IPS-18a (cell line): ENCODE measurements around the gene SNCAIP.

Experiments used
- H3K27ac ChIP-seq: one replicate; pipeline ENCODE4 v1.5.1; 2013; ENCODE audit warnings: low read length
- H3K27me3 ChIP-seq: one replicate; pipeline ENCODE4 v1.6.1; 2013; ENCODE audit warnings: mild to moderate bottlenecking, low read length; ENCODE audit not compliant: control insufficient read depth, insufficient read depth
- H3K36me3 ChIP-seq: one replicate; pipeline ENCODE4 v1.6.1; 2013; ENCODE audit warnings: low read depth, low read length; ENCODE audit not compliant: control insufficient read depth
- H3K4me1 ChIP-seq: one replicate; pipeline ENCODE4 v1.6.1; 2013; ENCODE audit warnings: low read depth, low read length; ENCODE audit not compliant: control insufficient read depth
- H3K4me3 ChIP-seq: one replicate; pipeline ENCODE4 v1.5.1; 2013; ENCODE audit warnings: low read length
- H3K9ac ChIP-seq: one replicate; pipeline ENCODE4 v1.6.1; 2013; ENCODE audit warnings: mild to moderate bottlenecking, low read length, moderate library complexity
- H3K9me3 ChIP-seq: one replicate; pipeline ENCODE4 v1.6.1; 2013; ENCODE audit warnings: low read depth, low read length; ENCODE audit not compliant: control insufficient read depth

The SNCAIP gene

DNA sequence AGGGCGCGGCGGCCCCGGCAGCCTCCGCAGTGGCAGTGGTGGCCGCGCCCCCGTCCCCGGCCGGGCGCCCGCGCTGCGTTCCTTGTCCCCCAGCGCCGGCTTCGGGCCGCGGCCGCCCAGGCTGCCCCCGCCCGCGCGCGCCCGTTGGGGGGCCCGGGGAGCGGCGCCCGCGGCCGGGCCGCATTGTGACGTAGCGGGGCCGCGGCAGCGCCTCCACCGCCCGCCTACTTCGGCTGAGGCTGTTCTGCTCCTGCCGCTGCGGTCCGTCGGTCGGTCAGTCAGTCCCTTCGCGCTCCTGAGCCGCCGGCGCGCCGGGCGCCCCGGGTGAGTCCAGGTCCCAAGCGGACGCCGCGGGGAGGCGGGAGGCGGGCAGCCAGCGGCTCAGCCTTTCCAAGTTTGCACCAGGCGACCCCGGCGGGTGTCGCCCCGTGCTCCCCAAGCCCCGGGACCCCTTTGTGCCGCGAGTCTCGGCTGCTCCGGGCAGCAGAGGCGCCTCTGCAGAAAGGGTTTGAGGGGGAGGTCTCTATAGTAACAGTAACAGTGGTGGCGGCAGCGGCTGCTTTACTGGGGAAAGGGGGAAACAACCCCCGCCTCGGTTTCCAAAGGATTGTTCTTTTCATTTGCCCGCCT is at the start of gene SNCAIP:
TSS of gene SNCAIP (plus strand) at position 277 of the 630 bp plus-strand sequence. CDS start 78,898 bp downstream, outside the sequence.
- peaks cover 46% of the 10 kb centered on the region for H3K27me3 ChIP-seq

DNA sequence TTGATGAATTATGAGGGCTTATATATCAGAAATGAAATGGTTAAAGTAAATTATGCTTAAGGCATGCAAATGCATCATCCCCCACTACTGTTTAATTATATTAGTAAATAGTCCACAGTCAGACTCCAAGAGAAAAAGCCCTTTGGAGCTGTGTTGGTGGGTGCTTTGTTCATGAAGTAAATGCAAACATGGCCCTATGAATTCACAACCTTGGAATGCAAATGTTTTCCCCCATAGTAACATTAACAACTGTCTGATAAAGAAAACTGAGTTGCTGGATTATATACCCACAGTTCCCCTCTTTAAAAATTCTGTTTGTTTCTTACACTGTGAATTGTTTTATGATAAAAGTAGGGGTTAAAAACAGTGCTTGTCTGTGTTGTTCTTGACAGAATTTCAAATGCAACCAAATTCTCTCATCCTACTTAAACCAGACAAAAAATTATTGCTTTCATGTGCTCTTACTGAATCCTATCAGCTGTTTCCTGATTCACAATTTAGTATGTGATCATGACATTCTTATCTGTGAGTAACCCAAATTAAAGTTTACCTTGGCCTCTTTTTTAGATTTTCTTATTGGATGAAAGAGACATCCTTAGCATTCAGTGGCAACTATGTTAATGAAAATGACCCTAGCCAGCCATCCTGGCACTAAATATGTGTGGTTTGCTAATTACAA is 48.5 kb upstream of the SNCAIP start:
- Histone ChIP-seq H3K4me1 (peaks cover 3% of the 10 kb centered on the region), H3K27ac (no peak overlapping the region), H3K27me3 (no peaks in the 10 kb centered on the region), H3K36me3 (no peaks in the 10 kb centered on the region), H3K9ac (no peak overlapping the region), H3K9me3 (no peaks in the 10 kb centered on the region), H3K4me3 (no peak overlapping the region)

More for the DNA sequence above, at the start of gene SNCAIP:
- H3K27ac ChIP-seq, result no peak within 1 kb of the TSS
- H3K4me3 ChIP-seq, result peak within 1 kb of the TSS; percentile 67
- H3K4me1 ChIP-seq, result peaks cover 8% of the 10 kb centered on the region
- H3K36me3 ChIP-seq, result no peaks in the 10 kb centered on the region
- no peaks in the 10 kb centered on the region for H3K9me3 ChIP-seq
- H3K9ac ChIP-seq, result peak within 1 kb of the TSS; percentile 46

- Histone ChIP-seq H3K9ac (no peak overlapping the region), H3K4me3 (no peak overlapping the region), H3K36me3 (no peaks in the 10 kb centered on the region), H3K27me3 (no peaks in the 10 kb centered on the region), H3K27ac (no peak overlapping the region), H3K9me3 (no peaks in the 10 kb centered on the region), H3K4me1 (peaks cover 3% of the 10 kb centered on the region)
These were observed 47.4 kb upstream of the SNCAIP start for GRCh38 chr5:122264610-122265009.

DNA sequence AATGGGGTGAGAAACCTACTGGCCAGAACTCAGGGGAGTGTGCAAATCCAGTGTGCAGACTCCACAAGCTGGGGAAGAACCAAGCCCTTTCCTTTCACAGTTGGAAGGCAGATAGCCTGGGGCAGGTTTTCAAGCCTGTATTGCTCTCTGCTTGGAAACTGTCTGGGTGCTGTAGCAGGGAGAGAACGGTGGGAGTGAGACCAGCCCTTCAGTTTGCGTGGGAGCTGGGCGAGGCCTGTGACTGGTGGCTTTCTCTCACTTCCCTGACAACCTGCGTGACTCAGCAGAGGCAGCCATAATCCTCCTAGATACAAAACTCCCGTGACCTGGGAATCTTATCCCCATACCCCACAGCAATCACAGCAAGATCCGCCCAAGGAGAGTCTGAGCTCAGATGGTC is 44.9 kb upstream of the SNCAIP start:
- H3K9me3 ChIP-seq, result no peaks in the 10 kb centered on the region
- H3K27ac ChIP-seq, result no peak overlapping the region
- H3K4me3 ChIP-seq, result no peak overlapping the region
- H3K9ac ChIP-seq, result no peak overlapping the region
- H3K4me1 ChIP-seq, result peaks cover 3% of the 10 kb centered on the region
- no peaks in the 10 kb centered on the region for H3K27me3 ChIP-seq
- H3K36me3 ChIP-seq, result no peaks in the 10 kb centered on the region

DNA sequence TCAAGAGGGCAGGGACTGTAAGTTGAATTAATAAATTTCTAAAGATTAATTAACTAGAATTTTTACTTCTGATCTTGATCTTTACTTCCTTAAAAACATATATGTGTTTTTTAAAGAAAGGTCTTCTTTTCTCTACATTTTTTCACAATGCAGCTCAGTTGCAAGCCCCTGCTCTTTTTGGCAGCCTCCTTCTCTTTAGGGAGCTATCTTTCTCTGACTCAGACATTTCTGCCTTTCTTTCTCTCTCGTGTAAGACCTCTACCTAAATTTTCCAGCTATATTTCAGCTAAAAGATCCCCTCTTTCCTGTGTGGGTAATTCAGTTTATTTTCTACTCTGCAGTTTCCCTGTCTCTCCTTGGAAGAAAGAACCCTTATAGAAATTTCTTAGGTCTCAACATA is 38.3 kb upstream of the SNCAIP start:
- Histone ChIP-seq H3K27me3 (no peaks in the 10 kb centered on the region), H3K4me1 (no peaks in the 10 kb centered on the region), H3K9ac (no peak overlapping the region), H3K4me3 (no peak overlapping the region), H3K36me3 (no peaks in the 10 kb centered on the region), H3K9me3 (no peaks in the 10 kb centered on the region), H3K27ac (no peak overlapping the region)

DNA sequence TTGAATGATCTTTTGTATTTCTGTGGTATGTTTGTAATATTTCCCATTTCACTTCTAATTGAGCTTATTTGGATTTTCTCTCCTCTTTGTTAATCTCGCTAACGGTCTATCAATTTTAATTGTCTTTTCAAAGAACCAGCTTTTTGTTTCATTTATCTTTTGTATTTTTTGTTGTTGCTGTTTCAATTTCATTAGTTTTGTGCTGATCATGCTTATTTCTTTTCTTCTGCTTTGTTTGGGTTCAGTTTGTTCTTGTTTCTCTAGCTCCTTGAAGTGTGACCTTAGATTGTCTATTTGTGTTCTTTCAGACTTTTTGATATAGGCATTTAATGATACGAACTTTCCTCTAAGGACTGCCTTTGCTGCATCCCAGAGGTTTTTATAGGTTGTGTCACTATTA is 28.4 kb upstream of the SNCAIP start:
- Histone ChIP-seq H3K9me3 (no peaks in the 10 kb centered on the region), H3K27ac (no peak overlapping the region), H3K9ac (no peak overlapping the region), H3K4me3 (no peak overlapping the region), H3K36me3 (no peaks in the 10 kb centered on the region), H3K27me3 (no peaks in the 10 kb centered on the region), H3K4me1 (no peaks in the 10 kb centered on the region)

GRCh38 chr5:122286541-122286940 is 25.5 kb upstream of the SNCAIP start:
- H3K27me3 ChIP-seq, result no peaks in the 10 kb centered on the region
- H3K27ac ChIP-seq, result no peak overlapping the region
- no peak overlapping the region for H3K9ac ChIP-seq
- no peak overlapping the region for H3K4me3 ChIP-seq
- peaks cover 7% of the 10 kb centered on the region for H3K4me1 ChIP-seq
- no peaks in the 10 kb centered on the region for H3K36me3 ChIP-seq
- H3K9me3 ChIP-seq, result no peaks in the 10 kb centered on the region

DNA sequence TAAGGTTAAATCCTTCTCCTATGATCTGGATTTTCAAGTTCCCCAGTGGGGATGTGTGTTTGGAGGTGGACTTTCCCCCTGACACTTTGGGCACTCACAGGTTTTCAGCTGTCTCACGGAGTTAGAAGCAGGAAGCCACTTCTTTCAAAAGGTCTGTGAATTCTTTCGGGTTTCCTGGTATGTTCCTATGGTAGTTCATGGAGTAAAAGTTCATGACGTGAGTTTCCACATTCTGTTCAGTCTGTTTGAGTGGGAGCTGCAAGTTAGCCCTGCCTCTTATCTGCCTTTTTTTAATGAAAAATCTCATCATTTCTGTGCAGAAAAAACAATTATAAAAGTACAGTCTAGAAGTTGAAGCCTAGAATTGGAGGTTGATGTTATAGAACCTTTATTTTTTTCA is 24.9 kb upstream of the SNCAIP start:
- peaks cover 13% of the 10 kb centered on the region for H3K4me1 ChIP-seq
- H3K9ac ChIP-seq, result no peak overlapping the region

DNA sequence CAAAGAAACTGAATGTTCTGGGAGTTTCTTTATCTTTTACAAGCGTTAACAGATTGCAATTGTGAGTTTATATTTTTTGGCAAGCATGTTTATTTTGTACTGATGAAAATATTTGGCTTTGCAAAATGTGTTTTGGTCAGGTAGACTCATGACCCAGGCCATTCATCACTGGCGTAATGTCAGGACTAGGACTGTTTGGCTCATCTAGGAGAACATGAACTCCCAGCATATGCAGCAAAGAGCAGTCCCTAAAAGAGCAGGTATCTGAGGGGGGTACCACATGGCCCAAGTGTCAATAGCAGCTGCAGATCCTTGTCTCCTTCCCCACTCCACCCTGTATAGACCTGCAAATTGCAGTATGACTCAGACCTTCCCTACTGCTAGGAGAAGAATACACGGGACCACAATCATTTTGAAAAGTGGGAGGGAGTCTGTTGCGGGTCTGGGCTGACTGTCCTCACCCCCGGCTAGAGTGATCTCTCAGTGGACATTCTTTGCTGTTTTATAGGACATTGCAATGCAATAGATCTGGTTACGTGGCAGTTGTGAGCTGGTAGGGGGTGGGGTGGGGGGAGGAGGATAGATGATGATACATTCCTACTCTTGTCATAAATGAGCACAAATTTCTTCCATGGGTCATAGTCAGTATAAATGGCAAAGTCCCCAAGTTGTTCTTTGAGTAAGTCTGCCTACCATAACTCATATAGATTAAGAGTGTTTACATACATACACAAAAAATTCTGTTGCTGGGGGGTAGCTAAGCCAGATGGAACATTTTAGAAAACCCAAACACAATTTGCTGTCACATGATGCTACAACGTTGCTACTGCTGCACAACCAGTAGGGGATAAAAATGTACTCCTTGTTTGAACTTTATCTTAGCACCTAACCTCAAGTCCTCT is 20.8 kb upstream of the SNCAIP start:
- peaks cover 19% of the 10 kb centered on the region for H3K4me1 ChIP-seq
- H3K27ac ChIP-seq, result no peak overlapping the region
- no peak overlapping the region for H3K4me3 ChIP-seq
- H3K9ac ChIP-seq, result no peak overlapping the region
- no peaks in the 10 kb centered on the region for H3K36me3 ChIP-seq
- no peaks in the 10 kb centered on the region for H3K27me3 ChIP-seq
- no peaks in the 10 kb centered on the region for H3K9me3 ChIP-seq

More for the DNA sequence above, 24.9 kb upstream of the SNCAIP start:
- H3K36me3 ChIP-seq, result no peaks in the 10 kb centered on the region
- H3K27ac ChIP-seq, result no peak overlapping the region
- H3K9me3 ChIP-seq, result no peaks in the 10 kb centered on the region
- no peaks in the 10 kb centered on the region for H3K27me3 ChIP-seq
- no peak overlapping the region for H3K4me3 ChIP-seq

GRCh38 chr5:122292332-122292731 is 19.7 kb upstream of the SNCAIP start:
- Histone ChIP-seq H3K9me3 (no peaks in the 10 kb centered on the region), H3K36me3 (no peaks in the 10 kb centered on the region), H3K4me3 (no peak overlapping the region), H3K9ac (no peak overlapping the region), H3K27ac (no peak overlapping the region), H3K4me1 (peaks cover 27% of the 10 kb centered on the region), H3K27me3 (no peaks in the 10 kb centered on the region)

DNA sequence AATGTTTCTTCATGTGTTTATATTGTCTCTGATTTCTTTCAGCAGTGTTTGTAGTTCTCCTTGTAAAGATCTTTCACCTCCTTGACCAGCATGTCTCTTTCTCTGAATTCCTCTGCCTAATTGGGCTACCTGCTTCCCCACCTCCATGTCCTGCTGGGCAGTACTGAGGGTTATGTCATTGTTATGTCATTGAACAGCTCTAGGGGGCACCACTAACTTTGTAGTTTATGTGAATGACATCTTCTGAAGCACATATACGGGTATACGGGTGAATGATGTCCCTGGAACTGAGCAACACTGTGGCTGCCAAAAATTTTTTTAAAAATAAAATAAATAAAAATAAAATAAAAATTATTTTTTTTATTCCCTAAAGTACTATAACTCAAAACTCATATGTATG is 16.9 kb upstream of the SNCAIP start:
- H3K4me1 ChIP-seq, result peaks cover 31% of the 10 kb centered on the region
- no peaks in the 10 kb centered on the region for H3K36me3 ChIP-seq
- no peak overlapping the region for H3K4me3 ChIP-seq
- no peaks in the 10 kb centered on the region for H3K27me3 ChIP-seq
- H3K9ac ChIP-seq, result no peak overlapping the region
- no peaks in the 10 kb centered on the region for H3K9me3 ChIP-seq
- no peak overlapping the region for H3K27ac ChIP-seq
